Measurements from ENCODE around the gene LRRC53. TPM values are rescaled to one million over a fixed set of nuclear protein-coding genes. Genes with fewer than 3 reads are reported as not detected.

LRRC53 gene
- polyA plus RNA-seq, 1 of the 3 experiments (the other 2 are of a cell fraction): not detected

DNA sequence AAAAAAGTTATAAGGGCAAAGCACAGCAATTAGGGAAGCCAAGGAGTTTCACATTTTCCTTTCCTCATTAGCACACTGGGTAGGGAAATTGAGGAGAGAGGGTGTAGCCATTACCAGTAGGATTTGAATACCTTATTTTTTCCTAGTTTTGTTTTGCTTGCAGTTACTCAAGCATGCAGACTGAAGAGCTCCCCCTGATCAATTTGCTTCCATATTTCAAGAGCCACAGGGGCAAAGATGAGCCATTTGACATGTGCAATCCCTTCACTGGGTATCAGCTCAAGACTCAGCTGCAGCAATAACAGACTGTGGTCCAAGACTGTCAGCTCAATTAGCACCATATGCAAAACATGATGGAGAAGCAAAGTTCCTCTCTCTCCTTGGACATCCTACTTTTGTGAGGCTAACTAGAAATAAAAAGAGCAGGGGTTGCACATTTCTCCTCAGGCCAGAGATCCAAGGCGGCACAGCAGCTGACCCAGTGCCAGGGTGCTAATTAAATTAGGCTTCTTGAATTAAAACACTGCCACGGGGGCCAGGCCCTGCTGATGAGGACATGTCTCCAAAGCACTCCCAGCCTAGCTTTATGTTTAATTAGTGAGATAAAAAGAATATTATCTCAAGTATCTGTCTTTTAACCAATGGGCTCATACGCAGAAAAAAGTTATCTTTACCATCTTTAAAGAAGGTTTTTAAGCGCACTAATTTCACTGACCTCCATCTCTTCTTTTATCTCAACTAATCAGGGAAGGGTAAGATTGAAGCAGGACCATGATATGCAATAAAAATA is 36.7 kb upstream of the LRRC53 start:
- POLR2A ChIA-PET: no interaction called here
- Histone ChIP-seq H3K27me3 (ENCODE audit: insufficient read depth) (no peaks in the 10 kb centered on the region), H3K9me2 (no peaks in the 10 kb centered on the region), H3K9me3 (no peaks in the 10 kb centered on the region), H3K4me2 (no peak overlapping the region), H3F3A (replicated peaks; ENCODE audit: insufficient read depth) (no peaks in the 10 kb centered on the region), H3K9ac (no peak overlapping the region), H3K79me2 (ENCODE audit: insufficient read depth) (no peaks in the 10 kb centered on the region), H4K20me1 (ENCODE audit: insufficient read depth) (no peaks in the 10 kb centered on the region), H3K27ac (ENCODE audit: low read depth in 2 of 2, low read length in 1 of 2) (peak overlapping the region in 1 of 2 experiments; percentile 65; a peak in 2 of 4 replicates), H3K4me1 (ENCODE audit: control insufficient read depth in 1 of 2, insufficient read depth in 2 of 2, low read depth in 1 of 2, low read length in 1 of 2) (peaks cover 0 to 12% of the 10 kb centered on the region in 2 experiments; a peak in 2 of 4 replicates), H3K4me3 (ENCODE audit: low read depth in 2 of 2, low read length in 1 of 2) (no peak overlapping the region), H3K36me3 (replicated peaks in 1 of 2; ENCODE audit: control insufficient read depth in 1 of 2, insufficient read depth in 2 of 2, low read length in 1 of 2) (no peaks in the 10 kb centered on the region), H2AFZ (ENCODE audit: low read depth) (no peak overlapping the region)
- WGBS (ENCODE audit: low lambda C conversion rate): 19% methylated on average over 4 of the region's 4 CpGs
- TF ChIP-seq CHD2 (IDR thresholded peaks at IDR 0.05; ENCODE audit: low read length, partially characterized antibody) (peak; percentile 22), FOXJ3 (CRISPR knock-in tag; IDR thresholded peaks at IDR 0.05) (peak; percentile 37; the same call in 1 of the 2 replicates), SIN3A (IDR thresholded peaks at IDR 0.05; ENCODE audit: borderline replicate concordance, low read depth, low read length) (no peak), TEAD4 (IDR thresholded peaks at IDR 0.05; ENCODE audit: borderline replicate concordance, insufficient read depth) (0 out of 2 replicates have a peak, but pooled peaks have one; percentile 14), USF2 (IDR thresholded peaks at IDR 0.05; ENCODE audit: borderline replicate concordance, low read depth, low read length) (no peak), TCF12 (IDR thresholded peaks at IDR 0.05) (0 out of 2 replicates have a peak, but pooled peaks have one; percentile 22), RCOR1 (IDR thresholded peaks at IDR 0.05; ENCODE audit: low read length) (peak; percentile 57; the same call in 1 of the 2 replicates), ZBTB33 (IDR thresholded peaks at IDR 0.05; ENCODE audit: borderline replicate concordance, low read depth) (no peak), EP300 (IDR thresholded peaks at IDR 0.05; ENCODE audit: borderline replicate concordance in 1 of 2, low read depth in 1 of 2, low read length in 1 of 2) (peak in 1 of 2 experiments; percentile 84; a peak in 2 of 4 replicates), GATA2 (CRISPR knock-in tag; IDR thresholded peaks at IDR 0.05) (peak; percentile 92), ELF1 (IDR thresholded peaks at IDR 0.05) (no peak), SMC3 (IDR thresholded peaks at IDR 0.05; ENCODE audit: low read depth, low read length) (no peak), MEF2A (IDR thresholded peaks at IDR 0.05; ENCODE audit: borderline replicate concordance, low read depth) (no peak)
- CTCF ChIA-PET: interaction anchor here (0.8 to 1.2 kb wide), 3 partner anchors 14 to 140 kb away, joined by 3 to 6 read pairs (median 3); no protein-coding TSS in a partner anchor
- peak; percentile 47 for DNase-seq

DNA sequence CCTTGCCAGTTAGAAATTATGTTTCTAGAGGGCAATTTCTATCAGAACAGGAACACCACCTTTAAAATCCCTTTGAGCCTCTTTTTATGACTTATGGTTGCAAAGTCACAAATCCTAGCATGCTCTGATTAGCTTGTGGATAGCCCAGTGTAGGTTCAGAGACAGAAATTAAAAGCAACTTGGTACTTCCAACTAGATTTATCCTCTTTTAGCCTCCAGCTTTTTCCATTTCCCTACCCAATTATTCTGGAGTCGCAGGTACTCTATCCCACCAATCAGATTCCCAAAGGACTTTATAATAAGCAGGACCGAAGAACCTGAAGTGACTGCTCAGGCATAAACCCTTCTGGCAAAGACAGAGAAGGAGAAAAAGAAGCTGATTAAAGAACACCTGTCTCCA is 33.4 kb upstream of the LRRC53 start:
- Histone ChIP-seq H3K27ac (ENCODE audit: low read depth in 2 of 2, low read length in 1 of 2) (no peak overlapping the region), H3K4me1 (ENCODE audit: control insufficient read depth in 1 of 2, insufficient read depth in 2 of 2, low read depth in 1 of 2, low read length in 1 of 2) (peaks cover 0 to 12% of the 10 kb centered on the region in 2 experiments; a peak in 2 of 4 replicates), H3K9me3 (no peaks in the 10 kb centered on the region), H3K36me3 (replicated peaks in 1 of 2; ENCODE audit: control insufficient read depth in 1 of 2, insufficient read depth in 2 of 2, low read length in 1 of 2) (no peaks in the 10 kb centered on the region), H3K4me3 (ENCODE audit: low read depth in 2 of 2, low read length in 1 of 2) (no peak overlapping the region), H3F3A (replicated peaks; ENCODE audit: insufficient read depth) (no peaks in the 10 kb centered on the region), H3K27me3 (ENCODE audit: insufficient read depth) (no peaks in the 10 kb centered on the region), H3K4me2 (no peak overlapping the region), H3K9me2 (no peaks in the 10 kb centered on the region), H3K9ac (no peak overlapping the region), H2AFZ (ENCODE audit: low read depth) (no peak overlapping the region), H4K20me1 (ENCODE audit: insufficient read depth) (no peaks in the 10 kb centered on the region), H3K79me2 (ENCODE audit: insufficient read depth) (no peaks in the 10 kb centered on the region)
- 44% methylated on average over 2 of the region's 2 CpGs for WGBS (ENCODE audit: low lambda C conversion rate)
- ChIA-PET CTCF (interaction anchor here (1.0 kb wide), 1 partner anchor 144 kb away, joined by 3 read pairs; no protein-coding TSS in a partner anchor), POLR2A (no interaction called here)
- no peak for DNase-seq
- TF ChIP-seq, protein P1, sequence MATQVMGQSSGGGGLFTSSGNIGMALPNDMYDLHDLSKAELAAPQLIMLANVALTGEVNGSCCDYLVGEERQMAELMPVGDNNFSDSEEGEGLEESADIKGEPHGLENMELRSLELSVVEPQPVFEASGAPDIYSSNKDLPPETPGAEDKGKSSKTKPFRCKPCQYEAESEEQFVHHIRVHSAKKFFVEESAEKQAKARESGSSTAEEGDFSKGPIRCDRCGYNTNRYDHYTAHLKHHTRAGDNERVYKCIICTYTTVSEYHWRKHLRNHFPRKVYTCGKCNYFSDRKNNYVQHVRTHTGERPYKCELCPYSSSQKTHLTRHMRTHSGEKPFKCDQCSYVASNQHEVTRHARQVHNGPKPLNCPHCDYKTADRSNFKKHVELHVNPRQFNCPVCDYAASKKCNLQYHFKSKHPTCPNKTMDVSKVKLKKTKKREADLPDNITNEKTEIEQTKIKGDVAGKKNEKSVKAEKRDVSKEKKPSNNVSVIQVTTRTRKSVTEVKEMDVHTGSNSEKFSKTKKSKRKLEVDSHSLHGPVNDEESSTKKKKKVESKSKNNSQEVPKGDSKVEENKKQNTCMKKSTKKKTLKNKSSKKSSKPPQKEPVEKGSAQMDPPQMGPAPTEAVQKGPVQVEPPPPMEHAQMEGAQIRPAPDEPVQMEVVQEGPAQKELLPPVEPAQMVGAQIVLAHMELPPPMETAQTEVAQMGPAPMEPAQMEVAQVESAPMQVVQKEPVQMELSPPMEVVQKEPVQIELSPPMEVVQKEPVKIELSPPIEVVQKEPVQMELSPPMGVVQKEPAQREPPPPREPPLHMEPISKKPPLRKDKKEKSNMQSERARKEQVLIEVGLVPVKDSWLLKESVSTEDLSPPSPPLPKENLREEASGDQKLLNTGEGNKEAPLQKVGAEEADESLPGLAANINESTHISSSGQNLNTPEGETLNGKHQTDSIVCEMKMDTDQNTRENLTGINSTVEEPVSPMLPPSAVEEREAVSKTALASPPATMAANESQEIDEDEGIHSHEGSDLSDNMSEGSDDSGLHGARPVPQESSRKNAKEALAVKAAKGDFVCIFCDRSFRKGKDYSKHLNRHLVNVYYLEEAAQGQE (IDR thresholded peaks at IDR 0.05; ENCODE audit: low read depth, low read length): no peak
- TF ChIP-seq USF2 (IDR thresholded peaks at IDR 0.05; ENCODE audit: borderline replicate concordance, low read depth, low read length) (no peak), TEAD4 (IDR thresholded peaks at IDR 0.05; ENCODE audit: borderline replicate concordance, insufficient read depth) (no peak), EP300 (IDR thresholded peaks at IDR 0.05; ENCODE audit: borderline replicate concordance in 1 of 2, low read depth in 1 of 2, low read length in 1 of 2) (no peak), SIN3A (IDR thresholded peaks at IDR 0.05; ENCODE audit: borderline replicate concordance, low read depth, low read length) (no peak), USF1 (IDR thresholded peaks at IDR 0.05; ENCODE audit: borderline replicate concordance, low read depth) (no peak), POLR2AphosphoS5 (IDR thresholded peaks at IDR 0.05; ENCODE audit: low read depth, low read length) (no peak), JUND (IDR thresholded peaks at IDR 0.05) (no peak)
